ENCODE data around the gene MIER3. TPM values are rescaled to one million over a fixed set of nuclear protein-coding genes. Genes with fewer than 3 reads are reported as not detected.

Gene MIER3
- total and polyA plus RNA-seq, 7 donors, result 4.8 to 20.5 (median 11.9) TPM

- no peaks in the 10 kb centered on the region for H3K36me3 ChIP-seq (ENCODE audit: insufficient read depth in 1 of 2, low read depth in 1 of 2)
- ATAC-seq (no peak), DNase-seq (no peak)
- no peaks in the 10 kb centered on the region for H3K4me1 ChIP-seq
- H3K27me3 ChIP-seq (ENCODE audit: insufficient read depth in 3 of 3, low read length in 2 of 3), result peaks cover 0 to 6% (median 0%) of the 10 kb centered on the region in 3 donors
- no peaks in the 10 kb centered on the region for H3K9me3 ChIP-seq
- 92 to 95% (median 94%) methylated on average over 4 of the region's 4 CpGs for WGBS, 3 donors
- no peak overlapping the region for H3K4me3 ChIP-seq
- TF ChIP-seq CTCF (IDR thresholded peaks at IDR 0.05), result no peak
- intact Hi-C loops (cut with DNase I), result no loop called here
- no peak overlapping the region for H3K27ac ChIP-seq
Measured at GRCh38 chr5:56988490-56988889, 36.6 kb upstream of the MIER3 start.

GRCh38 chr5:56987171-56987570 lies 35.2 kb upstream of the MIER3 start:
- no peak for ATAC-seq
- Histone ChIP-seq H3K4me3 (no peak overlapping the region), H3K9me3 (no peaks in the 10 kb centered on the region), H3K27me3 (ENCODE audit: insufficient read depth in 3 of 3, low read length in 2 of 3) (peaks cover 0 to 6% (median 0%) of the 10 kb centered on the region in 3 donors), H3K36me3 (ENCODE audit: insufficient read depth in 1 of 2, low read depth in 1 of 2) (no peaks in the 10 kb centered on the region), H3K4me1 (no peaks in the 10 kb centered on the region), H3K27ac (no peak overlapping the region)
- intact Hi-C loops (cut with DNase I), result no loop called here
- DNase-seq, result no peak
- no peak for TF ChIP-seq CTCF (IDR thresholded peaks at IDR 0.05)
- WGBS, 3 donors, result 90 to 94% (median 92%) methylated on average over 4 of the region's 4 CpGs

DNA sequence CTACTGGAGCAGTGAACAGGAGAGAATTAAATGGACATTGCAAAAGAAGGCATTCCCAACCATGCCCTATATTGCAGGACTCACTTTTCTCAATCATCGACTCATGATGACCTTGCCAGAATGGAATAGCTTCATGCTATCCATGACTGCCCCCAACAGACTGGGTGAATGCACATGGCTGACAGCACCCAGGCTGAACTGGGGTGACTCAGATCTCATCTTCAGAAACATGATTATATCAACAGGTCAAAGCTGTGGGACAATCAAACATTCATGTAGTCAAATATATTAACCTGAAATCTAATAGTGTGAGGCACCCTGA lies 34.7 kb upstream of the MIER3 start:
- Histone ChIP-seq H3K4me3 (no peak overlapping the region), H3K4me1 (no peaks in the 10 kb centered on the region), H3K27ac (no peak overlapping the region), H3K27me3 (ENCODE audit: insufficient read depth in 3 of 3, low read length in 2 of 3) (peaks cover 0 to 6% (median 0%) of the 10 kb centered on the region in 3 donors), H3K36me3 (ENCODE audit: insufficient read depth in 1 of 2, low read depth in 1 of 2) (no peaks in the 10 kb centered on the region), H3K9me3 (no peaks in the 10 kb centered on the region)
- DNase-seq, result no peak
- intact Hi-C loops (cut with DNase I), result no loop called here
- no peak for TF ChIP-seq CTCF (IDR thresholded peaks at IDR 0.05)
- 67 to 83% (median 79%) methylated on average over 1 of the region's 1 CpG for WGBS, 3 donors
- no peak for ATAC-seq

- H3K27me3 ChIP-seq (ENCODE audit: insufficient read depth in 3 of 3, low read length in 2 of 3), result peaks cover 0 to 6% (median 0%) of the 10 kb centered on the region in 3 donors
- no peak for DNase-seq
- H3K27ac ChIP-seq, result no peak overlapping the region
- no peaks in the 10 kb centered on the region for H3K4me1 ChIP-seq
- no peak for ATAC-seq
- 71 to 78% (median 76%) methylated on average over 3 of the region's 3 CpGs for WGBS, 3 donors
- no peaks in the 10 kb centered on the region for H3K9me3 ChIP-seq
- H3K4me3 ChIP-seq, result no peak overlapping the region
- intact Hi-C loops (cut with DNase I), result no loop called here
- TF ChIP-seq CTCF (IDR thresholded peaks at IDR 0.05), result no peak
- no peaks in the 10 kb centered on the region for H3K36me3 ChIP-seq (ENCODE audit: insufficient read depth in 1 of 2, low read depth in 1 of 2)
Measured at GRCh38 chr5:56985936-56986625, 34.2 kb upstream of the MIER3 start.

DNA sequence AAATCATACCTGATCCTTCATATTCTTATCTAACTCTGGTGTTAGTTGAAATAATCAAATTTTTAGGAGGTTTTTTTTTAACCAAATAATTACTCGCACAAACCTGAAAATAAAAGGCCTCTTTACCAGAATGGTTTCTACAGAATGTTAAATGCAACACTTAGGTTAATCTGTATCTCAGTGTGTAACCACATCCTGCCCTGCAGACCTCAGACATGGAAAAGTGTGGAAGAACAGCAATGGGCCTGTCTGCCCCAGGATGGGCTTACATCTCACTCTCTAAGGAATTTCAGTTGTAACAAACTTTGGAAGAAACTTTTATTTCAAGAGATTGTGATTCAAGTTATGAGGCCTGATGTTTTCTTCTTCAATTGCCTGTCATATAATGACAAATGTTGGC lies 32.5 kb upstream of the MIER3 start:
- Histone ChIP-seq H3K27ac (no peak overlapping the region), H3K9me3 (no peaks in the 10 kb centered on the region), H3K4me3 (no peak overlapping the region), H3K36me3 (ENCODE audit: insufficient read depth in 1 of 2, low read depth in 1 of 2) (no peaks in the 10 kb centered on the region), H3K27me3 (ENCODE audit: insufficient read depth in 3 of 3, low read length in 2 of 3) (peaks cover 0 to 2% (median 0%) of the 10 kb centered on the region in 3 donors), H3K4me1 (no peaks in the 10 kb centered on the region)
- WGBS, 3 donors, result 89 to 98% (median 96%) methylated on average over 1 of the region's 1 CpG
- ATAC-seq, result no peak
- intact Hi-C loops (cut with DNase I), result no loop called here
- no peak for DNase-seq
- no peak for TF ChIP-seq CTCF (IDR thresholded peaks at IDR 0.05)
